Brain microvascular endothelial cell (primary cell): ENCODE results near the gene COL9A3.

Source experiments
- DNase-seq: peaks from one replicate; pipeline ENCODE4 v3.0.0-alpha.2; 2020
- H3K27ac ChIP-seq: fragments of 250-450 bp; sonication (Bioruptor Pico); 2 replicates; pipeline ENCODE4 v1.5.1; 2020; ENCODE audit warnings: mild to moderate bottlenecking, moderate library complexity
- H3K27me3 ChIP-seq: fragments of 250-450 bp; sonication (Bioruptor Pico); replicated peaks from 2 replicates; pipeline ENCODE4 v1.5.1; 2020; ENCODE audit warnings: mild to moderate bottlenecking
- H3K36me3 ChIP-seq: fragments of 250-450 bp; sonication (Bioruptor Pico); replicated peaks from 2 replicates; pipeline ENCODE4 v1.5.1; 2020; ENCODE audit warnings: mild to moderate bottlenecking
- H3K4me3 ChIP-seq: 2 replicates; pipeline ENCODE4 v1.5.1; 2011; ENCODE audit warnings: low read depth, mild to moderate bottlenecking, control low read depth, low read length, moderate library complexity
- CTCF ChIP-seq: IDR thresholded peaks from 2 replicates; pipeline ENCODE4 v1.5.1; 2011; ENCODE audit warnings: low read depth, mild to moderate bottlenecking, moderate library complexity, low read length, control low read depth, inconsistent platforms; ENCODE audit errors: missing control alignments
- in situ Hi-C: cut with HindIII; loops from 2 replicates; pipeline ENCODE4 v1.10.0; 2017; ENCODE audit warnings: low sequenced_read_pairs, low pct_ligation_motif_present

COL9A3 gene

GRCh38 chr20:62770916-62771315 lies 45.9 kb upstream of the COL9A3 start:
- H3K27me3 ChIP-seq, result peaks cover 11% of the 10 kb centered on the region
- in situ Hi-C loops, result no loop called here
- H3K27ac ChIP-seq, result no peak overlapping the region
- TF ChIP-seq CTCF, result no peak
- H3K36me3 ChIP-seq, result no peaks in the 10 kb centered on the region
- H3K4me3 ChIP-seq, result no peak overlapping the region
- DNase-seq, result no peak

GRCh38 chr20:62771396-62772102 lies 45.3 kb upstream of the COL9A3 start:
- peaks cover 6% of the 10 kb centered on the region for H3K27me3 ChIP-seq
- H3K36me3 ChIP-seq, result no peaks in the 10 kb centered on the region
- in situ Hi-C loops, result no loop called here
- no peak for TF ChIP-seq CTCF
- no peak for DNase-seq
- no peak overlapping the region for H3K27ac ChIP-seq
- H3K4me3 ChIP-seq, result no peak overlapping the region

GRCh38 chr20:62772103-62772611 lies 44.7 kb upstream of the COL9A3 start:
- H3K36me3 ChIP-seq, result no peaks in the 10 kb centered on the region
- H3K4me3 ChIP-seq, result no peak overlapping the region
- TF ChIP-seq CTCF, result no peak
- no peak overlapping the region for H3K27ac ChIP-seq
- no peak for DNase-seq
- H3K27me3 ChIP-seq, result no peaks in the 10 kb centered on the region
- in situ Hi-C loops, result no loop called here

GRCh38 chr20:62772619-62772989 lies 44.2 kb upstream of the COL9A3 start:
- in situ Hi-C loops, result no loop called here
- Histone ChIP-seq H3K36me3 (no peaks in the 10 kb centered on the region), H3K27ac (no peak overlapping the region), H3K4me3 (no peak overlapping the region), H3K27me3 (no peaks in the 10 kb centered on the region)
- no peak for DNase-seq
- no peak for TF ChIP-seq CTCF

- no peaks in the 10 kb centered on the region for H3K27me3 ChIP-seq
- in situ Hi-C loops, result no loop called here
- TF ChIP-seq CTCF, result no peak
- H3K27ac ChIP-seq, result no peak overlapping the region
- no peak overlapping the region for H3K4me3 ChIP-seq
- no peaks in the 10 kb centered on the region for H3K36me3 ChIP-seq
- no peak for DNase-seq
Observed at GRCh38 chr20:62772990-62773844, 43.6 kb upstream of the COL9A3 start.
